Psoas muscle (tissue), 8 donors: ENCODE data around the gene SACS. TPM values are rescaled to one million over a fixed set of nuclear protein-coding genes. Genes with fewer than 3 reads are reported as not detected.

ENCODE experiments used
- ATAC-seq, 4 donors: fragments of 200-7000 bp; cut with Tn5 transposase; one replicate each; pipeline ENCODE4 v1.9.1; 2020; ENCODE audit warnings: moderate library complexity in 3 of 4, mild to moderate bottlenecking in 2 of 4
- DNase-seq, 2 donors: peaks; one replicate each; pipeline ENCODE4 v3.0.0-alpha.2; 2020
- H3K27ac ChIP-seq: fragments of 200-600 bp; one replicate; pipeline ENCODE4 v1.8.0; 2022
- H3K27me3 ChIP-seq, 3 donors: fragments of 200-600 bp in 1 of 3; one replicate each; pipeline versions ENCODE4 v1.6.1 to v1.8.0; 2013 to 2022; ENCODE audit warnings: low read length in 2 of 3, mild to moderate bottlenecking in 2 of 3, moderate library complexity in 1 of 3; ENCODE audit not compliant: insufficient read depth in 3 of 3
- H3K36me3 ChIP-seq, 2 donors: fragments of 200-600 bp in 1 of 2; one replicate each; pipeline versions ENCODE4 v1.6.1 to v1.8.0; 2013 to 2022; ENCODE audit warnings: low read depth in 1 of 2, mild to moderate bottlenecking in 1 of 2, moderate library complexity in 1 of 2; ENCODE audit not compliant: insufficient read depth in 1 of 2
- H3K4me1 ChIP-seq: fragments of 200-600 bp; one replicate; pipeline ENCODE4 v1.8.0; 2022
- H3K4me3 ChIP-seq: fragments of 200-600 bp; one replicate; pipeline ENCODE4 v1.8.0; 2022; ENCODE audit warnings: mild to moderate bottlenecking
- H3K9me3 ChIP-seq: fragments of 200-600 bp; one replicate; pipeline ENCODE4 v1.8.0; 2022
- CTCF ChIP-seq: fragments of 200-600 bp; IDR thresholded peaks from one replicate; pipeline ENCODE4 v1.8.0; 2022; ENCODE audit warnings: antibody characterized with exemption
- WGBS, 3 donors: extraction: QIAGEN DNeasy Blood & Tissue Kit; methylation state at CpG; one replicate each; pipeline versions ENCODE4 v1.1.6 to v1.1.7; 2013; 5-methylcytosine and 5-hydroxymethylcytosine counted together
- intact Hi-C, 2 donors: fragments of 100-400 bp; cut with DNase I; formaldehyde crosslinking; loops; one replicate each; pipeline versions ENCODE4 v1.11.0 to v1.14.2; 2022
- polyA plus RNA-seq, 3 donors: library from polyadenylated mRNA; stranded (reverse); fragments of 200-250 nt; gene quantifications; one replicate each; pipeline ENCODE4 v1.2.3, GENCODE V29; 2013
- total RNA-seq, 4 donors: library from RNA; stranded (reverse); fragmentation: NEBNext Ultra II Directional in 2 of 4; extraction: Animal tissue kit (Norgen Biotek cat#: 25700) in 2 of 4; gene quantifications; one replicate each; pipeline versions ENCODE4 v1.2.1 to v1.2.4, GENCODE V29; 2021 to 2023
- donor health status: healthy with polysubstance abuse.
- donor health status: DM: no; HTN: no; CAD: no; lungs with moderate emphysema.
- donor health status: Bipolar disorder and iron deficiency.
- donor health status: healthy.
- donor health status: DM: yes; HTN: yes; CAD: no.
- donor health status: DM: no; HTN: no; CAD: no.
- donor health status: DM: no; HTN: no; CAD: no.
- donor health status: DM: yes; HTN: yes; CAD: no.

Gene SACS
- total and polyA plus RNA-seq, 7 donors, result 6.3 to 56.1 (median 17.3) TPM

DNA sequence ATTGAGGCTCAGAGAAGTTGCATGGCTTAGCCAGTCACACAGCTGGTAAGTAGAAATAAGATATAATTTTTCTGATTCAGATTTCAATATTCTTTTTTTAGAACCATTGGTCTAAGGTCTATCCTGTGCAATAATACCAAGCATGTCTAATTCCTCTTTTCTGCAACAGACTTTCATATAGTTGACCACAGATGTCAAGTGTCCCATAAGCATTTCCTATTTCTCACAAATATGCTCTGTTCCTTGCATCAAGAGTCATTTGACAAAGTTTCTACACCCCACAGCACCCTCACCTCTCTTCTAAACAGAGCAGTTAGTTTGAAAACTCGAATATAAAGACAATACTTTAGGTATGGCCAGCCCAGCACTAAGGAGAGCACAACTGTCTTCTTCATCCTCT is 26.8 kb upstream of the SACS start:
- no peak for TF ChIP-seq CTCF
- no peak overlapping the region for H3K27ac ChIP-seq
- H3K4me3 ChIP-seq, result no peak overlapping the region
- intact Hi-C loops, result loop anchor here in 1 of 2 donors (10.0 kb wide), 1 partner anchor 244 kb away; no protein-coding TSS in a partner anchor
- H3K9me3 ChIP-seq, result no peaks in the 10 kb centered on the region
- 70 to 85% (median 78%) methylated on average over 1 of the region's 1 CpG for WGBS, 3 donors
- H3K36me3 ChIP-seq, result no peaks in the 10 kb centered on the region
- peaks cover 45% of the 10 kb centered on the region for H3K4me1 ChIP-seq
- ATAC-seq (no peak), DNase-seq (no peak)
- H3K27me3 ChIP-seq, result no peaks in the 10 kb centered on the region

DNA sequence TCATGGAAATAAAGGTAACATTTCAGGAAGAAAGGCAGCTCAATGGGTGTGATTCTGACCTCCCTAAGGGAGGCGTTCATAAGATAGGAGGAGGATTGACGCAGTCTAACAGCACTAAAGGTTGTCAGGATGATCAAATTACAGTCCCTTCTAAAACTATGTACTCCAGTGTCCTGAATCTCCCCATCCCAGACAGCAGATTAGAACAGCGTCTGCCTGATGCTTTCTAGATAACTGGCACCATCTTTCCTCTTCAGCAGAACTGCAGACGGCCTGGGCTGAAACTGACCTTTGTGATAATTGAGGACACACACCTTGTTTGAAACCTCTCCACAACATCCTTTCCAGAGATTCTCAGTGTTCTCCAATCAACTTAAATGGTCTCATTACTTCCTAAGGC is 25.5 kb upstream of the SACS start:
- H3K36me3 ChIP-seq, result no peaks in the 10 kb centered on the region
- peaks cover 45% of the 10 kb centered on the region for H3K4me1 ChIP-seq
- no peaks in the 10 kb centered on the region for H3K9me3 ChIP-seq
- TF ChIP-seq CTCF, result no peak
- H3K27me3 ChIP-seq, result no peaks in the 10 kb centered on the region
- 22 to 49% (median 23%) methylated on average over 4 of the region's 4 CpGs for WGBS, 3 donors
- no peak overlapping the region for H3K4me3 ChIP-seq
- DNase-seq (no peak), ATAC-seq (peak; percentile 50 to 68 (median 58))
- peak overlapping the region; percentile 70 for H3K27ac ChIP-seq
- intact Hi-C loops, result no loop called here

DNA sequence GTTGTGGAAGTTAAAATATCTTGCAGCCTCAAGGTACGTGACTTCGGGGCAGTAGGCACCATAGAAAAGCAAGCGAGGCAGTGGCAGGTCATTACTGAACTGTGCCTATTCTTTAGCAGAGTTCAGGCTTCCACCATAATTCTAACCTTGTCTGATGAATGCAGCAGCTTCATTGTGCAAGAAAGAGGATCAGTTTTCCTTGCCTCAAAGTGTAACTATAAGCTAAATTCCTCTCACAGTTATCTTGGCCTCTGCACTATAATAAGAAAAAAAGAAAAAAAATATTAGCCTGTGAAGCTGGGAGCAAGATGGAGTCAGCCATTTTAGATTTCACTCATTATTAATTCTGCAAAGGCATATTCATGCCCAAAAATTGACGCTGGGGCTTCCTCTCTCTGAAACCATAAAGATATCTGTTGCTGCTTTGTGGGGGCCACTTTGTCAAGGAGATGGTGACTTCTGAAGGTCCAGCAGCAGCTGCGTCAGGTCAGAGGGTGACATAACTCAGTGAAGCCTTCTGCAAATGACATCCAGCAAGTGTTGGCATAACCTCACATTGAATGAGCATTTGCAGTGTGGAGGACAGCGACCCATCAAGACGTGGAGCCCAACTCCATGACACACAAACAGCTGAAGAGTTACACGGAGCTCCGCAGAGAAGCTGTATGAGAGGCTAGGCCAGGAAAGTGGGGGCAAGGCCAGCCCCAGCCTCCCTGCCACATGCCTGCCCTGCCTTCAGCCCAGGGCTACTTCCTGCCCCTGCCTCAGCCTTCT is 23.1 kb upstream of the SACS start:
- peak; percentile 31 to 46 (median 40) for ATAC-seq
- DNase-seq, result no peak
- intact Hi-C loops, result no loop called here
- WGBS, 3 donors, result 44 to 65% (median 55%) methylated on average over 9 of the region's 9 CpGs
- Histone ChIP-seq H3K27me3 (no peaks in the 10 kb centered on the region), H3K36me3 (no peaks in the 10 kb centered on the region), H3K9me3 (no peaks in the 10 kb centered on the region), H3K4me1 (peaks cover 37% of the 10 kb centered on the region), H3K27ac (peak overlapping the region; percentile 43), H3K4me3 (no peak overlapping the region)
- no peak for TF ChIP-seq CTCF

DNA sequence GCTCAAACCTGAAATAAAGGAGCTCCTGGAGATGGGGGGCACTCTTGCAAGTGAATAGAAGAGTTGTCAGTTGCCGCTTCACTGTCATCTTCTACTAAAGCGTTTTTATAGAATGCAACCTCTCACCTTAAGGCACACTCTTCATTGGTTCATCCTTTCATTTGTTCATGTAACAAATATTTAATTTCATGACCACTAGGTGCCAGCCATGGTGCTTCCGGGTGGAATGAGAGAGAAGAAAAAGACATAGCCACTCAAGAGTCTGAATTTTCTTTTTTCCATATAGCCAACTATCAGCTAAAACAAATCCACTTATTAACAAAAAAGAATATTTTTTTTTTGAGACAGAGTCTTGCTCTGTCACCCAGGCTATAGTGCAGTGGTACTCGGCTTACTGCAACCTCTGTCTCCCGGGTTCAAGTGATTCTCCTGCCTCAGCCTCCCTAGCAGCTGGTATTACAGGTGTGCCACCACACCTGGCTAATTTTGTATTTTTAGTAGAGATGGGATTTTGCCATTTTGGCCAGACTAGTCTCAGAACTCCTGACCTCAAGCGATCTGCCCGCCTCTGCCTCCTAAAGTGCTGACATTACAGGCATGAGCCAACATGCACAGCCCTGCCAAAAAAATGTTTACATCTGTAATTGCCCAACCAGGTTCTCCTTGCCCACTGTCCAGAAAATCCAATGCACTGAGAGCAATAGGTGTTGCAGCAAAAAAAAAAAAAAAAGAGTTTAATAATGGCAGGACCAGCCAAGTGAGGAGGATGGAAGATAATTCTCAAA is 22.1 kb upstream of the SACS start:
- Histone ChIP-seq H3K4me3 (no peak overlapping the region), H3K27ac (peak overlapping the region; percentile 10), H3K27me3 (no peaks in the 10 kb centered on the region), H3K36me3 (no peaks in the 10 kb centered on the region), H3K9me3 (no peaks in the 10 kb centered on the region), H3K4me1 (peaks cover 46% of the 10 kb centered on the region)
- ATAC-seq, result no peak
- intact Hi-C loops, result no loop called here
- TF ChIP-seq CTCF, result no peak
- WGBS, 3 donors, result 56 to 70% (median 66%) methylated on average over 7 of the region's 7 CpGs
- DNase-seq, result no peak
